ENCODE data around the gene KRTAP9-4. TPM values are rescaled to one million over a fixed set of nuclear protein-coding genes. Genes with fewer than 3 reads are reported as not detected.

Gene KRTAP9-4
- total and polyA plus RNA-seq, 2 donors (not counting 3 experiments of a cell fraction or from before 2014, with no cell fraction given) = not detected

GRCh38 chr17:41212524-41213169 lies 36.8 kb upstream of the KRTAP9-4 start:
- no peaks in the 10 kb centered on the region for H3K9me3 ChIP-seq (replicated peaks; ENCODE audit: control insufficient read depth, insufficient read depth, low read length)
- H2AFZ ChIP-seq (ENCODE audit: low read depth, low read length) = no peak overlapping the region
- CTCF ChIA-PET = no interaction called here
- no peaks in the 10 kb centered on the region for H4K20me1 ChIP-seq (replicated peaks; ENCODE audit: control insufficient read depth, extremely low read depth, insufficient read depth, low read length)
- H3K4me2 ChIP-seq (ENCODE audit: insufficient read depth, low read length) = no peak overlapping the region
- FAIRE-seq (no peak), DNase-seq (ENCODE audit: low read depth, low spot score) (no peak)
- BruUV-seq (replicated peaks) = no TSS peak
- intact Hi-C loops (cut with micrococcal nuclease) = no loop called here
- dilution Hi-C loops (cut with MboI; ENCODE audit: extremely low pct_ligation_motif_present, low sequenced_read_pairs) = no loop called here
- no peaks in the 10 kb centered on the region for H3K9me1 ChIP-seq (replicated peaks; ENCODE audit: control insufficient read depth, extremely low read depth, insufficient read depth, low read length)
- H3K27me3 ChIP-seq (ENCODE audit: control insufficient read depth in 2 of 2, insufficient read depth in 2 of 2, low read length in 2 of 2) = no peaks in the 10 kb centered on the region
- no peak overlapping the region for H3K27ac ChIP-seq (ENCODE audit: insufficient read depth, low read depth, low read length)
- H3K36me3 ChIP-seq (ENCODE audit: control insufficient read depth in 2 of 2, extremely low read depth in 1 of 2, insufficient read depth in 2 of 2, low read length in 2 of 2) = no peaks in the 10 kb centered on the region
- TF ChIP-seq FOS (IDR thresholded peaks at IDR 0.05; ENCODE audit: borderline replicate concordance, insufficient read depth, low read length) (no peak), EZH2 (IDR thresholded peaks at IDR 0.05; ENCODE audit: borderline replicate concordance, low read depth, low read length, severe bottlenecking) (no peak), MAX (IDR thresholded peaks at IDR 0.05; ENCODE audit: insufficient read depth, insufficient read length) (no peak), POLR2AphosphoS5 (IDR thresholded peaks at IDR 0.05; ENCODE audit: insufficient read depth, low read depth, low read length) (no peak)
- H3K4me3 ChIP-seq (replicated peaks in 1 of 3; ENCODE audit: insufficient read depth in 1 of 3, low read depth in 1 of 3, low read length in 3 of 3) = no peak overlapping the region
- no peaks in the 10 kb centered on the region for H3K4me1 ChIP-seq (ENCODE audit: control insufficient read depth, extremely low read depth, insufficient read depth, low read length)
- H3K79me2 ChIP-seq (ENCODE audit: control insufficient read depth, insufficient read depth, low read length) = no peaks in the 10 kb centered on the region
- POLR2A ChIA-PET = no interaction called here
- no peak overlapping the region for H3K9ac ChIP-seq (replicated peaks; ENCODE audit: extremely low read depth, insufficient read depth, low read length)

- dilution Hi-C loops (cut with MboI; ENCODE audit: extremely low pct_ligation_motif_present, low sequenced_read_pairs) (no loop called here), intact Hi-C loops (cut with micrococcal nuclease) (no loop called here)
- Histone ChIP-seq H3K9ac (replicated peaks; ENCODE audit: extremely low read depth, insufficient read depth, low read length) (no peak overlapping the region), H3K4me3 (replicated peaks in 1 of 3; ENCODE audit: insufficient read depth in 1 of 3, low read depth in 1 of 3, low read length in 3 of 3) (no peak overlapping the region), H3K79me2 (ENCODE audit: control insufficient read depth, insufficient read depth, low read length) (no peaks in the 10 kb centered on the region), H3K9me1 (replicated peaks; ENCODE audit: control insufficient read depth, extremely low read depth, insufficient read depth, low read length) (no peaks in the 10 kb centered on the region), H3K27me3 (ENCODE audit: control insufficient read depth in 2 of 2, insufficient read depth in 2 of 2, low read length in 2 of 2) (no peaks in the 10 kb centered on the region), H3K9me3 (replicated peaks; ENCODE audit: control insufficient read depth, insufficient read depth, low read length) (no peaks in the 10 kb centered on the region), H3K4me2 (ENCODE audit: insufficient read depth, low read length) (no peak overlapping the region), H2AFZ (ENCODE audit: low read depth, low read length) (no peak overlapping the region), H4K20me1 (replicated peaks; ENCODE audit: control insufficient read depth, extremely low read depth, insufficient read depth, low read length) (no peaks in the 10 kb centered on the region), H3K27ac (ENCODE audit: insufficient read depth, low read depth, low read length) (no peak overlapping the region), H3K36me3 (ENCODE audit: control insufficient read depth in 2 of 2, extremely low read depth in 1 of 2, insufficient read depth in 2 of 2, low read length in 2 of 2) (no peaks in the 10 kb centered on the region), H3K4me1 (ENCODE audit: control insufficient read depth, extremely low read depth, insufficient read depth, low read length) (no peaks in the 10 kb centered on the region)
- no peak for FAIRE-seq
- CTCF ChIA-PET = no interaction called here
- POLR2A ChIA-PET = no interaction called here
- no peak for DNase-seq (ENCODE audit: low read depth, low spot score)
- TF ChIP-seq FOS (IDR thresholded peaks at IDR 0.05; ENCODE audit: borderline replicate concordance, insufficient read depth, low read length) (no peak), CTCF (IDR thresholded peaks at IDR 0.05; ENCODE audit: extremely low read depth in 1 of 2, insufficient read depth in 1 of 2, low read depth in 1 of 2, low read length in 2 of 2) (no peak), POLR2AphosphoS5 (IDR thresholded peaks at IDR 0.05; ENCODE audit: insufficient read depth, low read depth, low read length) (no peak), GATA2 (IDR thresholded peaks at IDR 0.05; ENCODE audit: insufficient read depth, insufficient read length, low read depth, low read length) (no peak), JUN (IDR thresholded peaks at IDR 0.05; ENCODE audit: borderline replicate concordance, insufficient read depth, insufficient read length, low read depth) (no peak), POLR2A (IDR thresholded peaks at IDR 0.05; ENCODE audit: low read depth, low read length) (no peak), EZH2 (IDR thresholded peaks at IDR 0.05; ENCODE audit: borderline replicate concordance, low read depth, low read length, severe bottlenecking) (no peak), MYC (IDR thresholded peaks at IDR 0.05; ENCODE audit: low read depth, low read length) (no peak), MAX (IDR thresholded peaks at IDR 0.05; ENCODE audit: insufficient read depth, insufficient read length) (no peak)
- BruUV-seq (replicated peaks) = no TSS peak
Observed at GRCh38 chr17:41215681-41216080, 33.8 kb upstream of the KRTAP9-4 start.
